Natural killer cell (primary cell): Measurements from ENCODE around the gene CAMK2B. TPM values are rescaled to one million over a fixed set of nuclear protein-coding genes. Genes with fewer than 3 reads are reported as not detected.

Experiments
- ATAC-seq, 3 donors: fragments of 150-1000 bp in 2 of 3; fragments of 200-7000 bp in 1 of 3; cut with Tn5 transposase; 1 replicate in 1 of 3; 2 replicates in 2 of 3; pipeline ENCODE4 v1.10.0; 2021; ENCODE audit warnings: mild to moderate bottlenecking in 2 of 3, moderate library complexity in 2 of 3
- DNase-seq, 2 donors: peaks; one replicate each; pipeline versions ENCODE4 v3.0.0 to v3.0.0-alpha.2; 2013 to 2021; ENCODE audit warnings: mixed read lengths in 1 of 2
- H3K27ac ChIP-seq: one replicate; pipeline ENCODE4 v1.5.1; 2013; ENCODE audit warnings: mild to moderate bottlenecking, low read length
- H3K27me3 ChIP-seq: one replicate; pipeline ENCODE4 v1.6.1; 2013; ENCODE audit warnings: low read length; ENCODE audit not compliant: control insufficient read depth, insufficient read depth
- H3K36me3 ChIP-seq: one replicate; pipeline ENCODE4 v1.6.1; 2013; ENCODE audit warnings: low read length; ENCODE audit not compliant: control insufficient read depth, insufficient read depth
- H3K4me1 ChIP-seq: one replicate; pipeline ENCODE4 v1.6.1; 2013; ENCODE audit warnings: low read length; ENCODE audit not compliant: control insufficient read depth, insufficient read depth
- H3K4me3 ChIP-seq: one replicate; pipeline ENCODE4 v1.5.1; 2013; ENCODE audit warnings: low read length
- H3K9me3 ChIP-seq: one replicate; pipeline ENCODE4 v1.6.1; 2013; ENCODE audit warnings: low read length; ENCODE audit not compliant: control insufficient read depth, insufficient read depth
- H3K27ac Mint-ChIP-seq, 2 donors: one replicate each; pipeline ENCODE4 v1.8.0; 2022; ENCODE audit warnings: mild to moderate bottlenecking in 2 of 2, mixed read lengths in 2 of 2, moderate library complexity in 1 of 2
- H3K27me3 Mint-ChIP-seq, 2 donors: one replicate each; pipeline ENCODE4 v1.8.0; 2022; ENCODE audit warnings: low read depth in 2 of 2, mixed read lengths in 2 of 2
- H3K36me3 Mint-ChIP-seq: one replicate; pipeline ENCODE4 v1.8.0; 2022; ENCODE audit warnings: mixed read lengths
- H3K4me1 Mint-ChIP-seq, 2 donors: one replicate each; pipeline ENCODE4 v1.8.0; 2022; ENCODE audit warnings: mixed read lengths in 2 of 2
- H3K4me3 Mint-ChIP-seq: one replicate; pipeline ENCODE4 v1.8.0; 2022; ENCODE audit warnings: mild to moderate bottlenecking, moderate library complexity, mixed read lengths
- H3K9me3 Mint-ChIP-seq, 2 donors: one replicate each; pipeline ENCODE4 v1.8.0; 2022; ENCODE audit warnings: mixed read lengths in 2 of 2
- WGBS: methylation state at CpG from one replicate; pipeline ENCODE4 v1.1.7; 2013; ENCODE audit warnings: missing lambda C conversion rate; ENCODE audit not compliant: insufficient coverage; 5-methylcytosine and 5-hydroxymethylcytosine counted together
- intact Hi-C: fragments of 100-400 bp; cut with micrococcal nuclease; formaldehyde crosslinking; loops from one replicate; pipeline ENCODE4 v1.14.2; 2022
- total RNA-seq, 4 donors: library from RNA; stranded (reverse); fragments of 120-200 nt in 1 of 4; gene quantifications; one replicate each; pipeline versions ENCODE4 v1.2.3 to v1.2.4, GENCODE V29; 2013 to 2022
- TF ChIP-seq, protein P1 (sequence below): fragments of 200-600 bp; IDR thresholded peaks from one replicate; pipeline ENCODE4 v1.8.0; 2022; ENCODE audit warnings: antibody characterized with exemption

The CAMK2B gene
- total RNA-seq, 3 donors from 2014 or later (not counting 1 experiment from before 2014, with no cell fraction given) = 0.70 TPM; not detected in 2

DNA sequence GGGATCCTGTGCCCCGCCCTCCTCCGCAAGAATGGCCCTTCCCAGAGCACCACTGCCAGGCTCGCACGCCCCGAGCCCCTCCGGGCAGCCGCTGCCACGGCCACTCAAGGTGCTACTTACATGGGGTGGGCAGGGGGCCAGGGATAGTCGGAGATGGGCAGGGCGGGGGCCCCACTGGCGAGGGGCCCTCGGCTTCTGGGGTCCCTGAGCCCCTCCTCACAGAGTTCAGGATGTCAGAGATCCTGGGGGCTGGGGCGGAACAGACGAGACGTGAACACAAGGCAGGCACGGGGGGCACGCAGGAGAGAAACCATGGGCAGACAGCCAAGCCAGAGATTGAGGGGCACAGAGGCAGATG, 99.0 kb downstream of the CAMK2B start:
- no peak overlapping the region for H3K27ac Mint-ChIP-seq
- peaks cover 0 to 5% of the 10 kb centered on the region in 2 donors for H3K27me3 Mint-ChIP-seq
- ATAC-seq (no peak), DNase-seq (no peak)
- no peaks in the 10 kb centered on the region for H3K9me3 Mint-ChIP-seq
- H3K9me3 ChIP-seq = no peaks in the 10 kb centered on the region
- no peak overlapping the region for H3K4me3 Mint-ChIP-seq
- H3K4me1 ChIP-seq = no peaks in the 10 kb centered on the region
- H3K27ac ChIP-seq = no peak overlapping the region
- H3K4me1 Mint-ChIP-seq = no peaks in the 10 kb centered on the region
- H3K27me3 ChIP-seq = no peaks in the 10 kb centered on the region
- intact Hi-C loops = no loop called here
- no peak overlapping the region for H3K4me3 ChIP-seq
- no peaks in the 10 kb centered on the region for H3K36me3 Mint-ChIP-seq
- WGBS = 75% methylated on average over 17 of the region's 17 CpGs
- TF ChIP-seq, protein P1, sequence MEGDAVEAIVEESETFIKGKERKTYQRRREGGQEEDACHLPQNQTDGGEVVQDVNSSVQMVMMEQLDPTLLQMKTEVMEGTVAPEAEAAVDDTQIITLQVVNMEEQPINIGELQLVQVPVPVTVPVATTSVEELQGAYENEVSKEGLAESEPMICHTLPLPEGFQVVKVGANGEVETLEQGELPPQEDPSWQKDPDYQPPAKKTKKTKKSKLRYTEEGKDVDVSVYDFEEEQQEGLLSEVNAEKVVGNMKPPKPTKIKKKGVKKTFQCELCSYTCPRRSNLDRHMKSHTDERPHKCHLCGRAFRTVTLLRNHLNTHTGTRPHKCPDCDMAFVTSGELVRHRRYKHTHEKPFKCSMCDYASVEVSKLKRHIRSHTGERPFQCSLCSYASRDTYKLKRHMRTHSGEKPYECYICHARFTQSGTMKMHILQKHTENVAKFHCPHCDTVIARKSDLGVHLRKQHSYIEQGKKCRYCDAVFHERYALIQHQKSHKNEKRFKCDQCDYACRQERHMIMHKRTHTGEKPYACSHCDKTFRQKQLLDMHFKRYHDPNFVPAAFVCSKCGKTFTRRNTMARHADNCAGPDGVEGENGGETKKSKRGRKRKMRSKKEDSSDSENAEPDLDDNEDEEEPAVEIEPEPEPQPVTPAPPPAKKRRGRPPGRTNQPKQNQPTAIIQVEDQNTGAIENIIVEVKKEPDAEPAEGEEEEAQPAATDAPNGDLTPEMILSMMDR = no peak
- no peaks in the 10 kb centered on the region for H3K36me3 ChIP-seq

DNA sequence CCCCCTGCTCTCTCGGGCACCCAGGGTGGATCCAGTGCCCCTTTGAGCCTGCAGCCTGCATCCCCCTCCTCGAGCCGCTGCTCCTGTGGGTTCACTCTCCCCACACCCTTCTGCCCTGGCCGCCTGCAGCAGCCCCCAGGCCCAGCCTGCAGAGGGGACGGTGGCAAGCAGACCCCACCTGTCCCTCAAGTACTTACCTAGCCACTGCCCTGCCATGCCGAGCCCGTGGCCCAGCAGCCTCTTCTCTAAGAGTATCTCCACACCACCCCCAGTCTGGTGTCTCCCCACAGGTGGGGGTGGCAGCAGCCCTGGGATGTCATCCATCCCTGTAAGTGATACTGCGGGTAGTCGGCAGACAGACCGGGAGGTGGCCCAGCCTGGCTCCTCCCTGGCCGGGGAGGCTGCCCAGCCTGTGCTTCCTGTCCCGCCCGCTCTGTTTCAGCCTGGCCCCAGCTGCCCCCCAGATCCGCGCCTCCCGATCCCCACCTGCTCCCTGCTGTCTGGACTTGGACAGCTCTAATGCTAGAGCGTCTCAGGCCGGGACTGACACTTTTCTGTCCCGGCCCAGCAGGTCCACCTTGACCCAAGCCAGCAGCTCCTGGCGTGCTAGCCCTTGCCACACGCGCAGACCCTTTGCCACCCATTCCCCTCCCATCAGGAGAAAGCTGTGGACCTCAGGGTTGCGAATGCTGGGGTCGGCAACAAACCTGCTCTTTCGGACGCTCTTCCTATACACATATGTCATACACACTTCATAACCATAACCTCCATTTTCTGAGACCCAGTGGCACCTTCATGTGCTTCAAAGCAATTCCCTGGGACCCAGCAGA, 99.6 kb downstream of the CAMK2B start:
- H3K27ac Mint-ChIP-seq = no peak overlapping the region
- H3K27me3 ChIP-seq = no peaks in the 10 kb centered on the region
- no peak overlapping the region for H3K4me3 ChIP-seq
- intact Hi-C loops = no loop called here
- H3K4me1 ChIP-seq = no peaks in the 10 kb centered on the region
- no peak for ATAC-seq
- H3K4me1 Mint-ChIP-seq = no peaks in the 10 kb centered on the region
- no peaks in the 10 kb centered on the region for H3K36me3 Mint-ChIP-seq
- H3K27ac ChIP-seq = no peak overlapping the region
- H3K27me3 Mint-ChIP-seq = peaks cover 0 to 5% of the 10 kb centered on the region in 2 donors
- no peak overlapping the region for H3K4me3 Mint-ChIP-seq
- TF ChIP-seq, protein P1 = no peak
- no peaks in the 10 kb centered on the region for H3K9me3 ChIP-seq
- no peaks in the 10 kb centered on the region for H3K9me3 Mint-ChIP-seq
- DNase-seq = no peak
- no peaks in the 10 kb centered on the region for H3K36me3 ChIP-seq
- 81% methylated on average over 26 of the region's 26 CpGs for WGBS

- H3K36me3 ChIP-seq = no peaks in the 10 kb centered on the region
- H3K4me1 ChIP-seq = no peaks in the 10 kb centered on the region
- no peaks in the 10 kb centered on the region for H3K36me3 Mint-ChIP-seq
- no peak overlapping the region for H3K27ac Mint-ChIP-seq
- DNase-seq (no peak), ATAC-seq (no peak)
- no peak overlapping the region for H3K27ac ChIP-seq
- no peaks in the 10 kb centered on the region for H3K9me3 ChIP-seq
- no peaks in the 10 kb centered on the region for H3K9me3 Mint-ChIP-seq
- no peaks in the 10 kb centered on the region for H3K27me3 ChIP-seq
- WGBS = 80% methylated on average over 10 of the region's 10 CpGs
- no peak overlapping the region for H3K4me3 Mint-ChIP-seq
- TF ChIP-seq, protein P1 = no peak
- peaks cover 0 to 5% of the 10 kb centered on the region in 2 donors for H3K27me3 Mint-ChIP-seq
- no peaks in the 10 kb centered on the region for H3K4me1 Mint-ChIP-seq
- intact Hi-C loops = no loop called here
- H3K4me3 ChIP-seq = no peak overlapping the region
These were observed 100.3 kb downstream of the CAMK2B start for GRCh38 chr7:44224974-44225565.
